CD4-positive, alpha-beta memory T cell (primary cell): ENCODE data around the gene PON2. TPM values are rescaled to one million over a fixed set of nuclear protein-coding genes. Genes with fewer than 3 reads are reported as not detected.
"Not testable (repeated sequence)": the region's sequence is repeated elsewhere in the genome, so short reads cannot be mapped to it uniquely, and the experiment has no call there.

Source experiments
- CTCF ChIA-PET: fragments of 350-600 bp; sonication (Branson Sonifier 250); formaldehyde crosslinking; loops from one replicate; lab custom pipeline; 2021; ENCODE audit warnings: inconsistent platforms; ENCODE audit not compliant: partially characterized antibody; lab: Charles Lee
- POLR2A ChIA-PET: fragments of 350-600 bp; sonication (Branson Sonifier 250); formaldehyde crosslinking; loops from one replicate; lab custom pipeline; 2021; ENCODE audit not compliant: partially characterized antibody; lab: Charles Lee
- DNase-seq, 5 donors: peaks; one replicate each; pipeline versions ENCODE4 v3.0.0 to v3.0.0-alpha.2; 2020 to 2022; ENCODE audit warnings: mixed read lengths in 1 of 5
- H3K27ac ChIP-seq: one replicate; pipeline ENCODE4 v1.7.0; 2013; ENCODE audit warnings: low read depth, low read length
- H3K27me3 ChIP-seq: 2 replicates; pipeline ENCODE4 v1.7.0; 2013; ENCODE audit warnings: mild to moderate bottlenecking, low read length, moderate library complexity; ENCODE audit not compliant: insufficient read depth
- H3K36me3 ChIP-seq: 2 replicates; pipeline ENCODE4 v1.7.0; 2013; ENCODE audit warnings: mild to moderate bottlenecking, low read length, moderate library complexity; ENCODE audit not compliant: insufficient read depth
- H3K4me1 ChIP-seq: 2 replicates; pipeline ENCODE4 v1.7.0; 2013; ENCODE audit warnings: mild to moderate bottlenecking, low read length, moderate library complexity; ENCODE audit not compliant: insufficient read depth
- H3K4me3 ChIP-seq, 2 donors: one replicate each; pipeline ENCODE4 v1.7.0; 2013; ENCODE audit warnings: low read length in 2 of 2, mild to moderate bottlenecking in 1 of 2
- H3K9me3 ChIP-seq, 2 donors: one replicate each; pipeline ENCODE4 v1.7.0; 2013; ENCODE audit warnings: low read length in 2 of 2, control low read depth in 1 of 2; ENCODE audit not compliant: control insufficient read depth in 1 of 2
- H3K27ac Mint-ChIP-seq, 7 donors: one replicate each; pipeline ENCODE4 v1.8.0; 2020 to 2021; ENCODE audit warnings: mixed read lengths in 7 of 7, mild to moderate bottlenecking in 6 of 7, inconsistent platforms in 3 of 7, moderate library complexity in 3 of 7
- H3K27me3 Mint-ChIP-seq, 2 donors: one replicate each; pipeline ENCODE4 v1.8.0; 2020 to 2021; ENCODE audit warnings: mixed read lengths in 2 of 2
- H3K36me3 Mint-ChIP-seq, 2 donors: one replicate each; pipeline ENCODE4 v1.8.0; 2020 to 2021; ENCODE audit warnings: mixed read lengths in 2 of 2, inconsistent platforms in 1 of 2, mild to moderate bottlenecking in 1 of 2
- H3K4me1 Mint-ChIP-seq, 4 donors: one replicate each; pipeline ENCODE4 v1.8.0; 2020 to 2021; ENCODE audit warnings: mixed read lengths in 4 of 4, mild to moderate bottlenecking in 1 of 4
- H3K4me3 Mint-ChIP-seq, 8 donors: one replicate each; pipeline ENCODE4 v1.8.0; 2020 to 2021; ENCODE audit warnings: mixed read lengths in 8 of 8, mild to moderate bottlenecking in 7 of 8, moderate library complexity in 6 of 8, inconsistent platforms in 3 of 8
- H3K9me3 Mint-ChIP-seq, 8 donors: one replicate each; pipeline ENCODE4 v1.8.0; 2020 to 2021; ENCODE audit warnings: mixed read lengths in 8 of 8, mild to moderate bottlenecking in 5 of 8, inconsistent platforms in 3 of 8, moderate library complexity in 1 of 8
- intact Hi-C: fragments of 100-400 bp; cut with micrococcal nuclease; formaldehyde crosslinking; loops from one replicate; pipeline ENCODE4 v1.15.1; 2023
- polyA plus RNA-seq, 2 donors: library from polyadenylated mRNA; unstranded; fragments of 300-500 nt; fragmentation: Illumina TruSeq; gene quantifications; one replicate each; pipeline ENCODE4 v1.2.3, GENCODE V29; 2021
- total RNA-seq, 2 experiments: library from RNA; stranded (reverse); gene quantifications; one replicate each; pipeline ENCODE4 v1.2.3, GENCODE V29; 2021

Gene PON2
- total and polyA plus RNA-seq, 4 experiments from 2014 or later, result 3.0 to 8.0 (median 5.0) TPM

GRCh38 chr7:95467912-95468607 lies 33.2 kb upstream of the PON2 start:
- no peaks in the 10 kb centered on the region for H3K9me3 Mint-ChIP-seq
- H3K4me1 ChIP-seq, result no peaks in the 10 kb centered on the region
- no peaks in the 10 kb centered on the region for H3K36me3 ChIP-seq
- ChIA-PET POLR2A (no interaction called here), CTCF (interaction anchor here (0.9 kb wide), 1 partner anchor 9 kb away, joined by 4 read pairs; no protein-coding TSS in a partner anchor)
- no peak overlapping the region for H3K4me3 Mint-ChIP-seq
- no peaks in the 10 kb centered on the region for H3K36me3 Mint-ChIP-seq
- no peaks in the 10 kb centered on the region for H3K27me3 Mint-ChIP-seq
- H3K27ac Mint-ChIP-seq, result no peak overlapping the region
- intact Hi-C loops, result no loop called here
- H3K4me1 Mint-ChIP-seq, result peaks cover 6 to 10% (median 7%) of the 10 kb centered on the region in 4 donors
- H3K9me3 ChIP-seq, result no peaks in the 10 kb centered on the region
- no peak overlapping the region for H3K27ac ChIP-seq
- H3K27me3 ChIP-seq, result no peaks in the 10 kb centered on the region
- no peak for DNase-seq
- H3K4me3 ChIP-seq, result no peak overlapping the region

- H3K36me3 Mint-ChIP-seq, POLR2A ChIA-PET, H3K27ac Mint-ChIP-seq, CTCF ChIA-PET, H3K4me1 ChIP-seq, H3K9me3 ChIP-seq, intact Hi-C loops, H3K4me3 ChIP-seq, DNase-seq, H3K4me3 Mint-ChIP-seq, H3K4me1 Mint-ChIP-seq, H3K36me3 ChIP-seq, H3K27ac ChIP-seq, H3K27me3 ChIP-seq: not testable (repeated sequence)
- Mint-ChIP-seq H3K9me3 (peaks cover 0 to 23% (median 13%) of the 10 kb centered on the region in 8 donors), H3K27me3 (peaks cover 5 to 12% of the 10 kb centered on the region in 2 donors)
These were observed 25.8 kb upstream of the PON2 start for GRCh38 chr7:95460653-95461052.

- Mint-ChIP-seq H3K4me1 (no peaks in the 10 kb centered on the region), H3K27ac (no peak overlapping the region), H3K36me3 (no peaks in the 10 kb centered on the region), H3K4me3 (no peak overlapping the region), H3K9me3 (peaks cover 0 to 23% (median 13%) of the 10 kb centered on the region in 8 donors), H3K27me3 (peaks cover 5 to 12% of the 10 kb centered on the region in 2 donors)
- H3K36me3 ChIP-seq, result no peaks in the 10 kb centered on the region
- ChIA-PET CTCF (no interaction called here), POLR2A (no interaction called here)
- no peak overlapping the region for H3K4me3 ChIP-seq
- no peak for DNase-seq
- no peak overlapping the region for H3K27ac ChIP-seq
- intact Hi-C loops, result no loop called here
- H3K9me3 ChIP-seq, result no peaks in the 10 kb centered on the region
- H3K27me3 ChIP-seq, result no peaks in the 10 kb centered on the region
- H3K4me1 ChIP-seq, result no peaks in the 10 kb centered on the region
These were observed 23.1 kb upstream of the PON2 start for GRCh38 chr7:95457947-95458346.

GRCh38 chr7:95454438-95455045 lies 19.7 kb upstream of the PON2 start:
- Histone ChIP-seq H3K27me3 (no peaks in the 10 kb centered on the region), H3K4me3 (no peak overlapping the region), H3K27ac (no peak overlapping the region), H3K36me3 (no peaks in the 10 kb centered on the region), H3K4me1 (no peaks in the 10 kb centered on the region), H3K9me3 (no peaks in the 10 kb centered on the region)
- intact Hi-C loops, result no loop called here
- Mint-ChIP-seq H3K27ac (no peak overlapping the region), H3K27me3 (peaks cover 4 to 5% of the 10 kb centered on the region in 2 donors), H3K4me3 (no peak overlapping the region), H3K36me3 (no peaks in the 10 kb centered on the region), H3K9me3 (peaks cover 0 to 12% (median 6%) of the 10 kb centered on the region in 8 donors), H3K4me1 (no peaks in the 10 kb centered on the region)
- DNase-seq, result no peak
- ChIA-PET CTCF (no interaction called here), POLR2A (no interaction called here)

- peaks cover 0 to 2% of the 10 kb centered on the region in 2 donors for H3K27me3 Mint-ChIP-seq
- no peak overlapping the region for H3K27ac Mint-ChIP-seq
- no peak overlapping the region for H3K4me3 ChIP-seq
- no peaks in the 10 kb centered on the region for H3K4me1 ChIP-seq
- no peaks in the 10 kb centered on the region for H3K9me3 ChIP-seq
- no peaks in the 10 kb centered on the region for H3K27me3 ChIP-seq
- no peak overlapping the region for H3K4me3 Mint-ChIP-seq
- intact Hi-C loops, result no loop called here
- H3K9me3 Mint-ChIP-seq, result no peaks in the 10 kb centered on the region
- ChIA-PET CTCF (interaction anchor here (1.6 kb wide), 1 partner anchor 30 kb away, joined by 4 read pairs; no protein-coding TSS in a partner anchor), POLR2A (no interaction called here)
- no peak overlapping the region for H3K27ac ChIP-seq
- H3K36me3 ChIP-seq, result no peaks in the 10 kb centered on the region
- H3K36me3 Mint-ChIP-seq, result no peaks in the 10 kb centered on the region
- H3K4me1 Mint-ChIP-seq, result no peaks in the 10 kb centered on the region
- DNase-seq, result no peak
These were observed 11.8 kb upstream of the PON2 start for GRCh38 chr7:95446618-95447017.

GRCh38 chr7:95444796-95445195 lies 10.0 kb upstream of the PON2 start:
- no peaks in the 10 kb centered on the region for H3K36me3 ChIP-seq
- no peaks in the 10 kb centered on the region for H3K9me3 Mint-ChIP-seq
- H3K4me3 ChIP-seq, result no peak overlapping the region
- H3K27ac ChIP-seq, result no peak overlapping the region
- CTCF ChIA-PET, result interaction anchor here (1.3 to 1.5 kb wide), 2 partner anchors 49 to 70 kb away, joined by 3 read pairs; no protein-coding TSS in a partner anchor
- no peaks in the 10 kb centered on the region for H3K9me3 ChIP-seq
- H3K27me3 ChIP-seq, result no peaks in the 10 kb centered on the region
- no peaks in the 10 kb centered on the region for H3K4me1 Mint-ChIP-seq
- H3K36me3 Mint-ChIP-seq, result no peaks in the 10 kb centered on the region
- POLR2A ChIA-PET, result no interaction called here
- no peak overlapping the region for H3K27ac Mint-ChIP-seq
- H3K4me3 Mint-ChIP-seq, result no peak overlapping the region
- intact Hi-C loops, result no loop called here
- H3K4me1 ChIP-seq, result no peaks in the 10 kb centered on the region
- H3K27me3 Mint-ChIP-seq, result peaks cover 0 to 2% of the 10 kb centered on the region in 2 donors
- DNase-seq, result no peak

GRCh38 chr7:95441042-95441823 lies 6.4 kb upstream of the PON2 start:
- no peaks in the 10 kb centered on the region for H3K9me3 ChIP-seq
- ChIA-PET POLR2A (no interaction called here), CTCF (no interaction called here)
- H3K27me3 ChIP-seq, result no peaks in the 10 kb centered on the region
- intact Hi-C loops, result no loop called here
- H3K27me3 Mint-ChIP-seq, result peaks cover 0 to 2% of the 10 kb centered on the region in 2 donors
- H3K9me3 Mint-ChIP-seq, result no peaks in the 10 kb centered on the region
- H3K4me3 Mint-ChIP-seq, result no peak overlapping the region
- H3K4me3 ChIP-seq, result no peak overlapping the region
- H3K36me3 ChIP-seq, result no peaks in the 10 kb centered on the region
- H3K27ac ChIP-seq, result no peak overlapping the region
- no peaks in the 10 kb centered on the region for H3K36me3 Mint-ChIP-seq
- DNase-seq, result no peak
- no peaks in the 10 kb centered on the region for H3K4me1 ChIP-seq
- H3K4me1 Mint-ChIP-seq, result no peaks in the 10 kb centered on the region
- no peak overlapping the region for H3K27ac Mint-ChIP-seq
